H1 (cell line): ENCODE measurements around the gene GRAP.
"Not testable (repeated sequence)": the region's sequence is repeated elsewhere in the genome, so short reads cannot be mapped to it uniquely, and the experiment has no call there.

Experiments
- CEBPB ChIP-seq: IDR thresholded peaks from 2 replicates; pipeline ENCODE4 v1.6.1; 2012; ENCODE audit warnings: low read depth, low read length
- EZH2 ChIP-seq: fragments of 200-600 bp; sonication (generic); IDR thresholded peaks from 2 replicates; pipeline ENCODE4 v1.7.1; 2012; ENCODE audit warnings: low read depth, mild to moderate bottlenecking, moderate library complexity, low read length, inconsistent platforms; ENCODE audit not compliant: severe bottlenecking
- SIN3A ChIP-seq, 2 experiments: IDR thresholded peaks in 1 of 2; conservative IDR thresholded peaks in 1 of 2; 2 replicates each; pipeline ENCODE4 v1.6.1; 2011 to 2012; ENCODE audit warnings: low read length in 2 of 2, improper control_type of control experiment in 1 of 2, low read depth in 1 of 2, mild to moderate bottlenecking in 1 of 2
- YY1 ChIP-seq: IDR thresholded peaks from 2 replicates; pipeline ENCODE4 v1.6.1; 2011; ENCODE audit warnings: low read depth, mild to moderate bottlenecking, low read length
- ZNF274 ChIP-seq: IDR thresholded peaks from 2 replicates; pipeline ENCODE4 v1.7.0; 2012; ENCODE audit warnings: low read length, borderline replicate concordance; ENCODE audit errors: extremely low read depth
- TF ChIP-seq, protein P1 (sequence below), 3 experiments: IDR thresholded peaks; 1 replicate in 2 of 3; 2 replicates in 1 of 3; pipeline versions ENCODE4 v1.5.1 to v1.6.1; 2011; ENCODE audit warnings: low read length in 3 of 3, mild to moderate bottlenecking in 3 of 3, inconsistent platforms in 2 of 3, low read depth in 1 of 3, moderate library complexity in 1 of 3; ENCODE audit not compliant: insufficient read depth in 1 of 3; ENCODE audit errors: control extremely low read depth in 1 of 3
- TF ChIP-seq, protein P2 (sequence below): IDR thresholded peaks from 2 replicates; pipeline ENCODE4 v1.6.1; 2012; ENCODE audit warnings: inconsistent platforms

DNA sequence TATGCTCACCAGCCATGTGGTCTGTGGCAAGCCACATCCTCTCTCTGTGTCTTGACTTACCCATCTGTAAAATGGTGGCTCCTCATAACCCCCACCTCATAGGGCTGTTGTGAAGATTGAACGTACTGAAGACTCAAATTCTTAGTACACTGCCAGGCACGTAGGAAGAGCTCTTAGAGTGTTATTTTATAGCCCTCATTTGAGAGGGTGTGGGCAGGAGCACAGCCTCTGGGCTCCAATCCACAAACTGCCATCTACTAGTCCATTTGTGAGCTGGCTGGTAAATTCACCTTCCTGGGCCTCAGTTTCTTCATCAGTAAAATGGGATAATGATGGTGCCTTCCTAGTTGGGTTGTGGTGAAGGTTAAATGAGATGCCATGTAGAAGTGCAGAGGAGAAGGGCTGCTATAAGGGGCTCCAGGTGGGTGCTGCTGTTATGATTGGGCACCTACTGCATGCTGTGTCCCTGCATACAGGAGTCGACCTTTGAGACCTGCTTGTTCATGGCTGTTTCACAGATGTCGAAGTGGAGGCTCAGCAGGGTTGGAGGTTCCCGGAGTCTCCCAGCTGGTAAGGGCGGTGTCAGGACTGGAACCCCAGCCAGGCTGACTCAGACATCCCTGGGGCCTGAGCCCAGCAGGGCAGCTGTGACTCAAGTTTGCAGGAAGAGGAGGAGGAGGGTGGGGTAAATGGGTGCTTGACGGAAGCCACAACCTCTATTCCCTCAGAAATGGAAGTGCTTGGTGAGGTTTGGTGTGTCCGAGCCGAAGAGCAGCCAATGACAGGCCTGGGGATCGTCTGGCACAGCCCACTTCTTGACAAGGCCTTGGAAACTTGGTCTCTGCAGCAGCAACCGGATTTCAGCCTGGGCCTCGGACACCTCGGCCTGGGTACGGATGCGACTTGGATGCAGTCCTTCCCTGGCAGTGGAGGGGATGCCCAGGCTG, 46.3 kb upstream of the GRAP start:
- TF ChIP-seq YY1; SIN3A (conservative IDR thresholded peaks at IDR 0.05 in 1 of 2, IDR thresholded peaks at IDR 0.05 in 1 of 2; ENCODE audit: low read depth in 1 of 2, low read length in 2 of 2); EZH2; CEBPB; ZNF274: not testable (repeated sequence)
- TF ChIP-seq, protein P1, sequence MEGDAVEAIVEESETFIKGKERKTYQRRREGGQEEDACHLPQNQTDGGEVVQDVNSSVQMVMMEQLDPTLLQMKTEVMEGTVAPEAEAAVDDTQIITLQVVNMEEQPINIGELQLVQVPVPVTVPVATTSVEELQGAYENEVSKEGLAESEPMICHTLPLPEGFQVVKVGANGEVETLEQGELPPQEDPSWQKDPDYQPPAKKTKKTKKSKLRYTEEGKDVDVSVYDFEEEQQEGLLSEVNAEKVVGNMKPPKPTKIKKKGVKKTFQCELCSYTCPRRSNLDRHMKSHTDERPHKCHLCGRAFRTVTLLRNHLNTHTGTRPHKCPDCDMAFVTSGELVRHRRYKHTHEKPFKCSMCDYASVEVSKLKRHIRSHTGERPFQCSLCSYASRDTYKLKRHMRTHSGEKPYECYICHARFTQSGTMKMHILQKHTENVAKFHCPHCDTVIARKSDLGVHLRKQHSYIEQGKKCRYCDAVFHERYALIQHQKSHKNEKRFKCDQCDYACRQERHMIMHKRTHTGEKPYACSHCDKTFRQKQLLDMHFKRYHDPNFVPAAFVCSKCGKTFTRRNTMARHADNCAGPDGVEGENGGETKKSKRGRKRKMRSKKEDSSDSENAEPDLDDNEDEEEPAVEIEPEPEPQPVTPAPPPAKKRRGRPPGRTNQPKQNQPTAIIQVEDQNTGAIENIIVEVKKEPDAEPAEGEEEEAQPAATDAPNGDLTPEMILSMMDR (IDR thresholded peaks at IDR 0.05; ENCODE audit: control extremely low read depth in 1 of 3, insufficient read depth in 1 of 3, low read depth in 1 of 3, low read length in 3 of 3): not testable (repeated sequence)
- TF ChIP-seq, protein P2, sequence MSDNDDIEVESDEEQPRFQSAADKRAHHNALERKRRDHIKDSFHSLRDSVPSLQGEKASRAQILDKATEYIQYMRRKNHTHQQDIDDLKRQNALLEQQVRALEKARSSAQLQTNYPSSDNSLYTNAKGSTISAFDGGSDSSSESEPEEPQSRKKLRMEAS: not testable (repeated sequence)
